Measurements from ENCODE around the gene PROX1. TPM values are rescaled to one million over a fixed set of nuclear protein-coding genes. Genes with fewer than 3 reads are reported as not detected.

The PROX1 gene, protein sequence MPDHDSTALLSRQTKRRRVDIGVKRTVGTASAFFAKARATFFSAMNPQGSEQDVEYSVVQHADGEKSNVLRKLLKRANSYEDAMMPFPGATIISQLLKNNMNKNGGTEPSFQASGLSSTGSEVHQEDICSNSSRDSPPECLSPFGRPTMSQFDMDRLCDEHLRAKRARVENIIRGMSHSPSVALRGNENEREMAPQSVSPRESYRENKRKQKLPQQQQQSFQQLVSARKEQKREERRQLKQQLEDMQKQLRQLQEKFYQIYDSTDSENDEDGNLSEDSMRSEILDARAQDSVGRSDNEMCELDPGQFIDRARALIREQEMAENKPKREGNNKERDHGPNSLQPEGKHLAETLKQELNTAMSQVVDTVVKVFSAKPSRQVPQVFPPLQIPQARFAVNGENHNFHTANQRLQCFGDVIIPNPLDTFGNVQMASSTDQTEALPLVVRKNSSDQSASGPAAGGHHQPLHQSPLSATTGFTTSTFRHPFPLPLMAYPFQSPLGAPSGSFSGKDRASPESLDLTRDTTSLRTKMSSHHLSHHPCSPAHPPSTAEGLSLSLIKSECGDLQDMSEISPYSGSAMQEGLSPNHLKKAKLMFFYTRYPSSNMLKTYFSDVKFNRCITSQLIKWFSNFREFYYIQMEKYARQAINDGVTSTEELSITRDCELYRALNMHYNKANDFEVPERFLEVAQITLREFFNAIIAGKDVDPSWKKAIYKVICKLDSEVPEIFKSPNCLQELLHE
- total RNA-seq (2022; extraction: Qiagen RNA extraction) = 0.02 to 0.07 TPM (median 0.03 TPM) in 5 replicates

DNA sequence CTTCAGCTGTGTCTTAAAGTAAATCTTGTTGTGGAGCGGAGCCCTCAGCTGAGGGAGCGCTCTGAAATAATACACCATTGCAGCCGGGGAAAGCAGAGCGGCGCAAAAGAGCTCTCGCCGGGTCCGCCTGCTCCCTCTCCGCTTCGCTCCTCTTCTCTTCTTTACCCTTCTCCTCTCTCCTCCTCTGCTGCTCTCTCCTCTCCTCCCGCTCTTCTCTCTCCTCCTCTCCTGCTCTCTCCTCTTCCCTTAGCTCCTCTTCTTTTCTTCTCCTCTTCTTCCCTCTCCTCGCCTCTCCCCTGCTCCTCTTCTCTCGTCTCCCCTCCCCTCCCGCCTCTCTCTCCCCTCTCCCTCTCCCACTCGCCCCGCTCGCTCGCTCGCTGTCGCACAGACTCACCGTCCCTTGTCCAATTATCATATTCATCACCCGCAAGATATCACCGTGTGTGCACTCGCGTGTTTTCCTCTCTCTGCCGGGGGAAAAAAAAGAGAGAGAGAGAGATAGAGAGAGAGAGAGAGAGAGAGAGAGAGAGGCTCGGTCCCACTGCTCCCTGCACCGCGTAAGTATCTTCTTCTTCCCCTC, at the start of gene PROX1:
TSS of gene PROX1 (plus strand) at position 47 of the 580 bp plus-strand sequence. CDS start 8,563 bp downstream, outside the sequence.

All from A549 treated with Hydrocortisone at 1 μM for 4 hours (cell line).